OCI-LY7 (cell line): Measurements from ENCODE around the gene NDC1. TPM values are rescaled to one million over a fixed set of nuclear protein-coding genes. Genes with fewer than 3 reads are reported as not detected.

Experiments
- BruUV-seq: library from RNA; stranded (reverse); fragments of 400-500 nt; replicated peaks from 2 replicates; lab custom pipeline; 2021; lab: Mats Ljungman, UMichigan
- CTCF ChIA-PET: fragments of 300-600 bp; sonication (Branson Sonifier 250); formaldehyde crosslinking; loops from one replicate; lab custom pipeline; 2022; ENCODE audit warnings: antibody characterized with exemption; ENCODE audit not compliant: unreplicated experiment; lab: Charles Lee
- POLR2A ChIA-PET: fragments of 300-600 bp; sonication (Branson Sonifier 250); formaldehyde crosslinking; loops from one replicate; lab custom pipeline; 2022; ENCODE audit warnings: antibody characterized with exemption; lab: Charles Lee
- DNase-seq: peaks from one replicate; pipeline ENCODE4 v3.0.0-alpha.2; 2015; ENCODE audit warnings: low spot score
- H2AFZ ChIP-seq: fragments of 200-600 bp; sonication (generic), shearing (Covaris generic); 2 replicates; pipeline ENCODE4 v1.6.1; 2014; ENCODE audit warnings: mild to moderate bottlenecking, antibody characterized with exemption, low read length, moderate library complexity
- H3K27ac ChIP-seq: fragments of 200-600 bp; sonication (generic); 2 replicates; pipeline ENCODE4 v1.5.1; 2014; ENCODE audit warnings: mixed run types, low read depth, mild to moderate bottlenecking, moderate library complexity, low read length, inconsistent platforms; ENCODE audit not compliant: poor library complexity, severe bottlenecking
- H3K36me3 ChIP-seq: fragments of 200-600 bp; sonication (generic); 2 replicates; pipeline ENCODE4 v1.6.1; 2014; ENCODE audit warnings: mild to moderate bottlenecking, antibody characterized with exemption, low read length, moderate library complexity, mixed read lengths; ENCODE audit not compliant: insufficient read depth
- H3K4me1 ChIP-seq: fragments of 200-600 bp; sonication (generic); 2 replicates; pipeline ENCODE4 v1.5.1; 2014; ENCODE audit warnings: mild to moderate bottlenecking, low read length; ENCODE audit not compliant: insufficient read depth, poor library complexity, severe bottlenecking
- H3K4me2 ChIP-seq: fragments of 200-600 bp; sonication (generic); 2 replicates; pipeline ENCODE4 v1.6.1; 2014; ENCODE audit warnings: mild to moderate bottlenecking, low read length
- H3K4me3 ChIP-seq: fragments of 200-600 bp; sonication (generic); 2 replicates; pipeline ENCODE4 v1.5.1; 2014; ENCODE audit warnings: mild to moderate bottlenecking, low read depth, low read length; ENCODE audit not compliant: poor library complexity, severe bottlenecking
- H3K79me2 ChIP-seq: fragments of 200-600 bp; sonication (generic); 2 replicates; pipeline ENCODE4 v1.6.1; 2016; ENCODE audit warnings: low read depth, mild to moderate bottlenecking, low read length, moderate library complexity, mixed read lengths; ENCODE audit not compliant: insufficient read depth
- H3K9me2 ChIP-seq: fragments of 200-600 bp; sonication (generic); 2 replicates; pipeline ENCODE4 v1.6.1; 2016; ENCODE audit warnings: mild to moderate bottlenecking, low read length, mixed read lengths; ENCODE audit not compliant: insufficient read depth
- H3K9me3 ChIP-seq: fragments of 200-600 bp; sonication (generic); 2 replicates; pipeline ENCODE4 v1.6.1; 2014; ENCODE audit warnings: mild to moderate bottlenecking, mixed run types, low read length, mixed read lengths
- H4K20me1 ChIP-seq: fragments of 200-600 bp; sonication (generic); 2 replicates; pipeline ENCODE4 v1.6.1; 2014; ENCODE audit warnings: mild to moderate bottlenecking, antibody characterized with exemption, low read length, moderate library complexity, mixed read lengths; ENCODE audit not compliant: insufficient read depth
- EZH2phosphoT487 ChIP-seq: fragments of 200-600 bp; sonication (generic); IDR thresholded peaks from 2 replicates; pipeline ENCODE4 v1.6.1; 2018; ENCODE audit warnings: low read depth, borderline replicate concordance, mild to moderate bottlenecking, mixed run types, antibody characterized with exemption, low read length, moderate library complexity, mixed read lengths
- intact Hi-C: fragments of 100-400 bp; cut with micrococcal nuclease; formaldehyde crosslinking; loops from one replicate; pipeline ENCODE4 v1.10.0; 2022; ENCODE audit not compliant: unreplicated experiment
- total RNA-seq, 2 experiments: library from RNA; depleted of rRNA in 1 of 2; stranded (reverse); fragments of >200 nt in 1 of 2; shearing (Covaris generic) in 1 of 2; gene quantifications; 2 replicates each; pipeline ENCODE4 v1.2.3, GENCODE V29; 2014 to 2022
- TF ChIP-seq, protein P1 (sequence below): fragments of 200-600 bp; sonication (generic); conservative IDR thresholded peaks from 2 replicates; pipeline ENCODE4 v1.5.1; 2014; ENCODE audit warnings: mild to moderate bottlenecking, antibody characterized with exemption, low read length, moderate library complexity, mixed read lengths

Gene NDC1
- total RNA-seq, 2 experiments from 2014 or later, result 51.8 to 71.5 TPM

DNA sequence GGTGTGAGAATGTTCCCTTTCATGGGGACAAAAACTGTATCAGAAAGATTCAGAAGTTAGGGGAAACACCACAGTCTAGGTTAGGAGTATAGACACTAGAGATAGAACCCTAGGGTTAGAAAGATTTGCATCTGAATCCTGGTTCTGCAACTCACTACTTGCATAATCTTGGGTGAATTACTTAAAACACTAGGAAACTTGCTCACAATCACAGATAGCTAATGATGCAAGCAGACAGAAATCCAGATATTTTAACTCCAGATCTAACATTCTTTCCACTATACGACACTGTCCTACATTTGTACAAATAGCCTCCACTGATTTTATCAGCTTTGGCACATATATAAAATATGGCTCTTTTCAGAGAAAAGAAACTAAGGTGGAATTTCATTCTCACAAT is 68.3 kb downstream of the NDC1 start:
- Histone ChIP-seq H3K36me3 (peaks cover 95% of the 10 kb centered on the region), H4K20me1 (no peaks in the 10 kb centered on the region), H2AFZ (no peak overlapping the region), H3K9me3 (no peaks in the 10 kb centered on the region), H3K27ac (no peak overlapping the region), H3K79me2 (no peaks in the 10 kb centered on the region), H3K9me2 (no peaks in the 10 kb centered on the region), H3K4me1 (no peaks in the 10 kb centered on the region), H3K4me2 (no peak overlapping the region), H3K4me3 (no peak overlapping the region)
- BruUV-seq, result no TSS peak
- no peak for DNase-seq
- ChIA-PET POLR2A (no interaction called here), CTCF (no interaction called here)
- TF ChIP-seq, protein P1, sequence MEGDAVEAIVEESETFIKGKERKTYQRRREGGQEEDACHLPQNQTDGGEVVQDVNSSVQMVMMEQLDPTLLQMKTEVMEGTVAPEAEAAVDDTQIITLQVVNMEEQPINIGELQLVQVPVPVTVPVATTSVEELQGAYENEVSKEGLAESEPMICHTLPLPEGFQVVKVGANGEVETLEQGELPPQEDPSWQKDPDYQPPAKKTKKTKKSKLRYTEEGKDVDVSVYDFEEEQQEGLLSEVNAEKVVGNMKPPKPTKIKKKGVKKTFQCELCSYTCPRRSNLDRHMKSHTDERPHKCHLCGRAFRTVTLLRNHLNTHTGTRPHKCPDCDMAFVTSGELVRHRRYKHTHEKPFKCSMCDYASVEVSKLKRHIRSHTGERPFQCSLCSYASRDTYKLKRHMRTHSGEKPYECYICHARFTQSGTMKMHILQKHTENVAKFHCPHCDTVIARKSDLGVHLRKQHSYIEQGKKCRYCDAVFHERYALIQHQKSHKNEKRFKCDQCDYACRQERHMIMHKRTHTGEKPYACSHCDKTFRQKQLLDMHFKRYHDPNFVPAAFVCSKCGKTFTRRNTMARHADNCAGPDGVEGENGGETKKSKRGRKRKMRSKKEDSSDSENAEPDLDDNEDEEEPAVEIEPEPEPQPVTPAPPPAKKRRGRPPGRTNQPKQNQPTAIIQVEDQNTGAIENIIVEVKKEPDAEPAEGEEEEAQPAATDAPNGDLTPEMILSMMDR, result no peak
- no peak for TF ChIP-seq EZH2phosphoT487
- intact Hi-C loops, result loop anchor here (5.0 kb wide), 1 partner anchor 48 kb away; no protein-coding TSS in a partner anchor

DNA sequence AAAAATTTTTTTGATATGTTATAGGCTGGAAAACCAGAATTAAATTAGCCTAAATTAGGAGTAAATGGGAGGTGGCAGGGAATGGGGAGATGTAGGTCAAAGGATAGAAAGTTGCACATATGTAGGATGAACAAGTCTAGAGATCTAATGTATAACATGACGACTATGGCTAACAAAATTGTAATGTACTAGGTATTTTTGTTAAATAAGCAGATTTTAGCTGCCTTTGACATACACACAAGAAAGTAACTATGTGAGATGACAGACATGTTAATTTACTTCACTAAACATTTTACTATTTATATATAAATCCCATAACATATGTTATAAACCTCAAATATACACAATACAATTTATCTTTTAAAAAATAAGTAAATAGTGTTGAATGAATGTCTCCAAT is 68.9 kb downstream of the NDC1 start:
- no peak overlapping the region for H3K27ac ChIP-seq
- BruUV-seq, result no TSS peak
- no peak overlapping the region for H3K4me2 ChIP-seq
- H2AFZ ChIP-seq, result no peak overlapping the region
- no peaks in the 10 kb centered on the region for H3K9me2 ChIP-seq
- ChIA-PET POLR2A (no interaction called here), CTCF (no interaction called here)
- intact Hi-C loops, result no loop called here
- H3K36me3 ChIP-seq, result peaks cover 97% of the 10 kb centered on the region
- no peaks in the 10 kb centered on the region for H3K4me1 ChIP-seq
- no peaks in the 10 kb centered on the region for H3K9me3 ChIP-seq
- H3K79me2 ChIP-seq, result no peaks in the 10 kb centered on the region
- no peak overlapping the region for H3K4me3 ChIP-seq
- H4K20me1 ChIP-seq, result no peaks in the 10 kb centered on the region
- TF ChIP-seq, protein P1, result no peak
- TF ChIP-seq EZH2phosphoT487, result no peak
- DNase-seq, result no peak

DNA sequence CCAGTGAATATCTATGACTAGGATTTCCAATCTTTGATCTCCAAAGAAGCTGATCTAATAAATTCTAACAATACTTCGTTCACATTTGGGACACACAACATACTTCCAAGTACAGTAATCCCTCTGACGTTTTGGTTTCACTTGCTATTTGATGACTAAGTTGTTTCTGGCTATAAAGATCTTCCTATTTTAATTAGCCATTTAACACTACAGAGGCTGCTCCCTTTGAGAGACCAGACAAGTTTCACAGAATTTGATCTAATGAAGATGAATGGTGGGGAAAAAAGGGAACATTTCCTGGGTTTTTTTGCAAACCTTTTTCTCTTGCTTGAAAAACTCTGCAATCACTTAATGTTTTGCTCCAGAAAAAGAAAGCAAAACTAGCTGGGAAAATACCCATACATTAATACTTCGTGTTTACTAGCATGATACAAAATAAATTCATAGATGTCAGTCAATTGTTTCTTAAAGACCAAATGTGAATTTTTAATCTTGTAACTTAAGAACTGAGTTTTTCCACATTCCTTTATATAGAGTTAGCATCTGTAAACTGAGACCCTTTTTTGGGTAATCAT is 71.2 kb downstream of the NDC1 start:
- H3K9me3 ChIP-seq, result no peaks in the 10 kb centered on the region
- no peak overlapping the region for H2AFZ ChIP-seq
- no peak overlapping the region for H3K4me3 ChIP-seq
- no TSS peak for BruUV-seq
- intact Hi-C loops, result no loop called here
- ChIA-PET CTCF (no interaction called here), POLR2A (no interaction called here)
- H3K27ac ChIP-seq, result no peak overlapping the region
- no peaks in the 10 kb centered on the region for H3K9me2 ChIP-seq
- peaks cover 81% of the 10 kb centered on the region for H3K36me3 ChIP-seq
- no peaks in the 10 kb centered on the region for H3K79me2 ChIP-seq
- H3K4me2 ChIP-seq, result no peak overlapping the region
- H4K20me1 ChIP-seq, result no peaks in the 10 kb centered on the region
- H3K4me1 ChIP-seq, result no peaks in the 10 kb centered on the region
- TF ChIP-seq, protein P1, result no peak
- no peak for TF ChIP-seq EZH2phosphoT487
- no peak for DNase-seq
